GM23338 (cell line): Measurements from ENCODE around the gene SH2D3C.

Source experiments
- CREB1 ChIP-seq: fragments of 250-450 bp; sonication (Bioruptor Pico); IDR thresholded peaks from 2 replicates; pipeline ENCODE4 v1.5.0; 2020; ENCODE audit warnings: low read depth, mild to moderate bottlenecking, moderate library complexity
- CTCF ChIP-seq, 2 experiments: fragments of 200-600 bp in 1 of 2; sonication (generic) in 1 of 2; conservative IDR thresholded peaks; 2 replicates each; pipeline versions ENCODE4 v1.5.1 to v1.6.1; 2016 to 2017; ENCODE audit warnings: antibody characterized with exemption in 2 of 2, low read depth in 2 of 2, mild to moderate bottlenecking in 2 of 2, moderate library complexity in 1 of 2
- EZH2 ChIP-seq: fragments of 200-600 bp; sonication (generic); IDR thresholded peaks from one replicate; pipeline ENCODE4 v1.8.0; 2017; ENCODE audit warnings: antibody characterized with exemption, mild to moderate bottlenecking, low read depth; ENCODE audit not compliant: unreplicated experiment
- JUNB ChIP-seq: IDR thresholded peaks from one replicate; pipeline ENCODE4 v1.6.1; 2016; ENCODE audit warnings: antibody characterized with exemption; ENCODE audit not compliant: unreplicated experiment
- POLR2AphosphoS5 ChIP-seq: IDR thresholded peaks from 2 replicates; pipeline ENCODE4 v1.6.1; 2016; ENCODE audit warnings: antibody characterized with exemption, low read depth
- REST ChIP-seq: IDR thresholded peaks from one replicate; pipeline ENCODE4 v1.6.1; 2018; ENCODE audit warnings: antibody characterized with exemption; ENCODE audit not compliant: unreplicated experiment
- ZNF114 ChIP-seq: fragments of 250-450 bp; sonication (Bioruptor Pico); IDR thresholded peaks from 2 replicates; pipeline ENCODE4 v1.5.0; 2020; ENCODE audit warnings: mild to moderate bottlenecking, moderate library complexity

GRCh38 chr9:127753148-127753547, 25.3 kb downstream of the SH2D3C start:
- no peak for TF ChIP-seq REST
- TF ChIP-seq ZNF114 (CRISPR knock-in tag), result no peak
- no peak for TF ChIP-seq CREB1 (CRISPR knock-in tag)
- no peak for TF ChIP-seq CTCF (conservative IDR thresholded peaks at IDR 0.05; ENCODE audit: low read depth in 2 of 2)
- no peak for TF ChIP-seq POLR2AphosphoS5
- TF ChIP-seq EZH2, result no peak
- no peak for TF ChIP-seq JUNB
